Measurements from ENCODE around the gene RADX.

The RADX gene

DNA sequence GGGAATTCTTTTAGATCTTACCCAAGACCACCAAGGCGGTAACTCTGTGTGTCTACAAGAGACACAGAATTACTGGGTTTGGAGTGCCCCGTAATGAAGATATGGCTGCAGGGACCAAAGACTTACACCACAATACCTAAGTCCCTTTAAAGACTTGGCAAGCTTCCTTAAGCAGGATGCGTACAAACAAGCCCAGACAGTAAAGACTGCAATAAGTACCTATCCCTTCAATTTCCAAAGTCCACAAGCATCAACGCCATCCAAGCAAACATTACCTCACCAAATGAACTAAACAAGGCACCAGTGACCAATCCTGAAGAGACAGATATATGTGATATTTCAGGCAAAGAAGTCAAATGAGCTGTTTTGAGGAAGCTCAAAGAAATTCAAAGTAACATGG is 72.4 kb downstream of the RADX start:
- DNase-seq (ENCODE audit: low read depth in 1 of 2, low spot score in 1 of 2): no peak

- no peak for DNase-seq (ENCODE audit: low read depth in 1 of 2, low spot score in 1 of 2)
Measured at GRCh38 chrX:106692425-106693065, 80.8 kb downstream of the RADX start.

- no peak for DNase-seq (ENCODE audit: low read depth in 1 of 2, low spot score in 1 of 2)
Measured at GRCh38 chrX:106696502-106696901, 84.7 kb downstream of the RADX start.

- no peak for DNase-seq (ENCODE audit: low read depth in 1 of 2, low spot score in 1 of 2)
Measured at GRCh38 chrX:106698693-106699092, 86.9 kb downstream of the RADX start.

- DNase-seq (ENCODE audit: low read depth in 1 of 2, low spot score in 1 of 2): no peak
Measured at GRCh38 chrX:106702636-106703035, 90.9 kb downstream of the RADX start.

DNA sequence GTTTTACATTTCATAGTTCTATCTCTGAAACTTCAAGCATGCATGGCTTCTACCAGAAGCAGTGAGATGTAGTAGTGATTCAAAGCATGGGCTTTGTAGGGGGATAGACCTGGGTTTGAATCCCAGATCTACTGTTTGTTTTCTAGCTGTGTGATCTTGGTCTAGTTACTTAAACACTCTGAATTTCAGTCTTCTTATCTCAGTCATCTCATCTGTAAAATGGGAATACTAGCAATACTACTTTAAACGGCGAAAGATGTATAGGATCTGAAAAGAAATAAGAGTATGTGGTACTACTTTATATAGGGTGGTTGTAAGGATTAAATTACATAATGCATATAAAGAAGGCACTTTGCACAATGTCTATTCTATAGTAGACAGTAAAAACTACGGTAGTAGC is 94.7 kb downstream of the RADX start:
- DNase-seq (ENCODE audit: low read depth in 1 of 2, low spot score in 1 of 2): no peak

DNA sequence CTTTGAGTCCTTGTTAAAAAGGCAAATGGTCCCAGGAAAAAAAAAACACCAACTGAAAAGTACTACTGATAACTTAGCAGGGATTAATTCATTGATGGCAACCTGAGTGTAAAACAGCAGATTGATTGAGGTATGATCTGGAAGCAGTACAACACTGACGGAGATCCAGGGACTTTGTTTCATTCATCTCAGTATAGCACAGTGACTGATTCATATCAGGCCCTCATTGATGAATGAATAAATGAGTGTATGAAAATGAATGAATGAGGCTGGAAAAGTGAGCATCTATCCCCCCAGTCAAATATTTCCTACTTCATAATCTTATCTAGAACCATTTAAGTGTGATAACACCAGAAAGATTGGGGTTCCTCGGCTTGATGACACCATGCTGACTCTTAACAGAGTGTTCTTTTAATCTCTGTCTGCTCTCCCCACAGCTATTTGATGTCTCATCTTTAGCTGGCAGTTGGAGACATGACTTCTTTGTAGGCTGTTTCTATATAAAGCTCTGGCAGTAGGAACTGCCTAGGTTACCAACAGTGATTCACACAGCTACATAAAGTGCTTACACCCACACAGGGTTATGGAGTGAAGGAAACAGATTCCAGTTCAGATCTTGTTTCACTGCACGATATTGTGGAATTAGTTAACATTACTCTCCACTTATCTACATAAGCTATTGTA is 96.1 kb downstream of the RADX start:
- DNase-seq (ENCODE audit: low read depth in 1 of 2, low spot score in 1 of 2): no peak

DNA sequence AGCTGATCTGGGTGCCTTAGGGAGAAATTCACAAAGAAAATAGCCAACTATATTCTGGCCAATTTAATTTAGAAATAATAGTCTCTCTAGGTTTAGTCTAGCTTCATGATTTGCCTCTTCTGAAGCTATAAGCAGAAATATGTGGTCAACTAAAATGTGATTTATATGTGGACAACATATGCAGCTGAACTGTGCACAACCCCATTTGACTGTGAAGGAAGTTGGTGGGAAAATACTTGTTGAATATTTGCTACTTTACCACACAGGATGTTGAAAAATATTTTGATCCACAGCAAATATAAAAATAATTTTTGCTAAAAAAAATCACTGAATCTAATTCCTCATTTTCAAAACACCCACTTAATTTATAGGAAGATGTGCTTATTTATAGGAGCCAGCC is 99.0 kb downstream of the RADX start:
- DNase-seq (ENCODE audit: low read depth in 1 of 2, low spot score in 1 of 2): no peak

GRCh38 chrX:106711375-106711774 is 99.6 kb downstream of the RADX start:
- no peak for DNase-seq (ENCODE audit: low read depth in 1 of 2, low spot score in 1 of 2)

GRCh38 chrX:106716004-106716403 is 104.2 kb downstream of the RADX start:
- no peak for DNase-seq (ENCODE audit: low read depth in 1 of 2, low spot score in 1 of 2)

- DNase-seq (ENCODE audit: low read depth in 1 of 2, low spot score in 1 of 2): no peak
Measured at GRCh38 chrX:106716463-106716862, 104.7 kb downstream of the RADX start.

DNA sequence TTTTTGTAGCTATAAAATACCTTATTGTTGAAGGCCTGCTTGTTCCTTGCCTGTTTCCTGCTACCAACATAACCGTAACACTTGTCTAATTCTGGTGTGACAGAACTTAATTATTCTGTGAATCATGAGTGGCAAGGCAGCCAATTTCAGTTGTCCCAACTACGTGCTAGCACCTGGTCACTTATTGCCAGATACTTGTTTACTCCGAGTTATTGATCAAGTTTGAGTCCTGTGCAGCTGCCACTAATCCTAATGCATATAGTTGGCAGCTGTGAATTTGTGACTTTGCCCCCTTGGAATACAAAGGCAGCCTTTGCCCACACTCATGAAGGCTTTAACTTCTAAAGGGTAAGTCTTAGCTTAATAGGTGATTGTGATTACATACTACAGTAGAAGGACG is 106.9 kb downstream of the RADX start:
- DNase-seq (ENCODE audit: low read depth in 1 of 2, low spot score in 1 of 2): no peak

- DNase-seq (ENCODE audit: low read depth in 1 of 2, low spot score in 1 of 2): no peak
Measured at GRCh38 chrX:106725931-106726330, 114.2 kb downstream of the RADX start.

GRCh38 chrX:106726485-106727437 is 115.0 kb downstream of the RADX start, which contains the start of gene RNF128:
RNF128 (plus strand) TSS chrX:106726701; CDS start chrX:106726914, 213 bp downstream.
- DNase-seq (ENCODE audit: low read depth in 1 of 2, low spot score in 1 of 2): peak in 1 of 2 donors; percentile 0

GRCh38 chrX:106728337-106728736 is 116.6 kb downstream of the RADX start:
- DNase-seq (ENCODE audit: low read depth in 1 of 2, low spot score in 1 of 2): no peak
